Omental fat pad (tissue), 4 donors: Measurements from ENCODE around the gene MEGF6. TPM values are rescaled to one million over a fixed set of nuclear protein-coding genes. Genes with fewer than 3 reads are reported as not detected.

Source experiments
- ATAC-seq: fragments of 150-250 bp; one replicate; pipeline ENCODE4 v1.9.1; 2016; ENCODE audit warnings: mild to moderate bottlenecking, moderate library complexity; ENCODE audit not compliant: low FRiP score
- DNase-seq: peaks from one replicate; pipeline ENCODE4 v3.0.0-alpha.2; 2019; ENCODE audit warnings: low spot score
- CTCF ChIP-seq, 3 donors: fragments of 450-650 bp; IDR thresholded peaks; one replicate each; pipeline ENCODE4 v1.5.1; 2016 to 2017; ENCODE audit warnings: antibody characterized with exemption in 3 of 3, mild to moderate bottlenecking in 3 of 3, moderate library complexity in 2 of 3
- total RNA-seq, 4 donors: library from RNA; depleted of rRNA; stranded (reverse); fragments of >200 nt; gene quantifications; one replicate each; pipeline ENCODE4 v1.1.0, GENCODE V29; 2016

Gene MEGF6
- total RNA-seq, 4 donors from 2014 or later, result 13.2 to 60.1 (median 21.9) TPM

- DNase-seq (no peak), ATAC-seq (peak; percentile 50)
- no peak for TF ChIP-seq CTCF (IDR thresholded peaks at IDR 0.05)
Observed at GRCh38 chr1:3453891-3454810, 157.2 kb downstream of the MEGF6 start, which contains the start of gene ARHGEF16. TSS of gene ARHGEF16 (plus strand) at chr1:3454665. CDS start at chr1:3463085, 8,420 bp downstream.

- TF ChIP-seq CTCF (IDR thresholded peaks at IDR 0.05), result peak in 1 of 3 donors; percentile 78
- DNase-seq (peak; percentile 50), ATAC-seq (peak; percentile 79)
Observed at GRCh38 chr1:3453203-3453761, 158.0 kb downstream of the MEGF6 start.

GRCh38 chr1:3452866-3453175, 158.5 kb downstream of the MEGF6 start:
- ATAC-seq (no peak), DNase-seq (no peak)
- no peak for TF ChIP-seq CTCF (IDR thresholded peaks at IDR 0.05)

GRCh38 chr1:3451994-3452865, 159.1 kb downstream of the MEGF6 start:
- TF ChIP-seq CTCF (IDR thresholded peaks at IDR 0.05), result no peak
- ATAC-seq, result no peak
- no peak for DNase-seq

GRCh38 chr1:3450983-3451382, 160.3 kb downstream of the MEGF6 start:
- DNase-seq (no peak), ATAC-seq (no peak)
- no peak for TF ChIP-seq CTCF (IDR thresholded peaks at IDR 0.05)

- ATAC-seq, result no peak
Observed at GRCh38 chr1:3450202-3450863, 161.0 kb downstream of the MEGF6 start.

More at GRCh38 chr1:3450202-3450863, 161.0 kb downstream of the MEGF6 start:
- TF ChIP-seq CTCF (IDR thresholded peaks at IDR 0.05), result no peak
- DNase-seq, result no peak
